A673 (cell line): ENCODE results near the gene INPP5E. TPM values are rescaled to one million over a fixed set of nuclear protein-coding genes. Genes with fewer than 3 reads are reported as not detected.

Experiments used
- BruUV-seq: library from RNA; stranded (reverse); fragments of 400-500 nt; replicated peaks from 2 replicates; lab custom pipeline; 2021; lab: Mats Ljungman, UMichigan
- CTCF ChIA-PET: fragments of 300-600 bp; sonication (Branson Sonifier 250); formaldehyde crosslinking; loops from one replicate; lab custom pipeline; 2022; ENCODE audit warnings: antibody characterized with exemption; lab: Charles Lee
- POLR2A ChIA-PET: fragments of 300-600 bp; sonication (Branson Sonifier 250); formaldehyde crosslinking; loops from one replicate; lab custom pipeline; 2022; ENCODE audit warnings: antibody characterized with exemption; ENCODE audit not compliant: low non-redundant PET; lab: Charles Lee
- DNase-seq: peaks from one replicate; pipeline ENCODE4 v3.0.0-alpha.2; 2015; ENCODE audit warnings: low spot score
- H3K27ac ChIP-seq: fragments of 200-600 bp; sonication (generic); 2 replicates; pipeline ENCODE4 v1.5.1; 2016; ENCODE audit warnings: mixed run types, low read depth, mild to moderate bottlenecking, mixed read lengths, antibody characterized with exemption, low read length; ENCODE audit not compliant: poor library complexity, severe bottlenecking
- H3K27me3 ChIP-seq: fragments of 200-600 bp; sonication (generic); replicated peaks from 2 replicates; pipeline ENCODE4 v1.6.1; 2017; ENCODE audit warnings: mixed run types, low read depth, mild to moderate bottlenecking, mixed read lengths, antibody characterized with exemption, low read length; ENCODE audit not compliant: insufficient read depth, poor library complexity
- H3K36me3 ChIP-seq: fragments of 200-600 bp; sonication (generic); 2 replicates; pipeline ENCODE4 v1.6.1; 2016; ENCODE audit warnings: mixed run types, mild to moderate bottlenecking, mixed read lengths, antibody characterized with exemption, low read length; ENCODE audit not compliant: insufficient read depth, poor library complexity, severe bottlenecking
- H3K4me1 ChIP-seq: fragments of 200-600 bp; sonication (generic); 2 replicates; pipeline ENCODE4 v1.6.1; 2017; ENCODE audit warnings: mixed run types, mild to moderate bottlenecking, mixed read lengths, antibody characterized with exemption, low read length; ENCODE audit not compliant: insufficient read depth, poor library complexity, severe bottlenecking
- H3K4me3 ChIP-seq: fragments of 200-600 bp; sonication (generic); 2 replicates; pipeline ENCODE4 v1.5.1; 2016; ENCODE audit warnings: low read depth, mixed run types, mild to moderate bottlenecking, mixed read lengths, low read length; ENCODE audit not compliant: poor library complexity, severe bottlenecking
- H3K9me3 ChIP-seq: fragments of 200-600 bp; sonication (generic); 2 replicates; pipeline ENCODE4 v1.6.1; 2016; ENCODE audit warnings: mixed run types, low read depth, mild to moderate bottlenecking, mixed read lengths, antibody characterized with exemption, low read length; ENCODE audit not compliant: poor library complexity, severe bottlenecking
- EZH2 ChIP-seq: fragments of 200-600 bp; sonication (generic); IDR thresholded peaks from 2 replicates; pipeline ENCODE4 v1.6.1; 2017; ENCODE audit warnings: borderline replicate concordance, low read depth, mild to moderate bottlenecking, mixed read lengths, antibody characterized with exemption, low read length; ENCODE audit not compliant: poor library complexity, severe bottlenecking
- intact Hi-C: fragments of 100-400 bp; cut with micrococcal nuclease; formaldehyde crosslinking; loops from one replicate; pipeline ENCODE4 v1.10.0; 2022; ENCODE audit not compliant: unreplicated experiment
- total RNA-seq: library from RNA; stranded (reverse); gene quantifications from 2 replicates; pipeline ENCODE4 v1.2.3, GENCODE V29; 2021
- TF ChIP-seq, protein P1 (sequence below): fragments of 300-800, 200-600 bp; sonication (generic); conservative IDR thresholded peaks from 2 replicates; pipeline ENCODE4 v1.5.1; 2017; ENCODE audit warnings: low read depth, mild to moderate bottlenecking, antibody characterized with exemption, low read length, moderate library complexity, mixed read lengths

The INPP5E gene
- total RNA-seq, 1 experiment from 2014 or later, result 26.2 TPM

DNA sequence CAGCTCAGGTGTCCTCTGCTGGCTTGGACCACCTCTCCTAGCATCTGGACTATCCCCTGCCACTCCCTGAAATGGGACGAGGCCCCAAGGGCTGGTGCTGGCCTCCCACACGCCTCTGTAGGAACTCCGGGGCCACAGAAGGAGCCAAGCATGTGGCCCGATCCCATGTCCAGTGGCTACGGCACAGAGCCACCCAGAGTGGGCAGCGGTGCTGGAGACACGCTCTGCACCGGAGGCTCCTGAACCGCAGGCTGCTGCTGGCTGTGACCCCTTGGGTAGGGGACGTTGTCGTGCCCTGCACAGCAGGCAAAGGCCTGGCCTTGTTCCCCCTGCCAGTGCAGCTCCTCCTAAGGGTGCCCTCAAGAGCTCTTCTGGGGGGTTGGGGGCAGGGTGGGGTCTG is 59.8 kb downstream of the INPP5E start:
- H3K36me3 ChIP-seq, result peaks cover 52% of the 10 kb centered on the region
- POLR2A ChIA-PET, result no interaction called here
- no peak overlapping the region for H3K27ac ChIP-seq
- no peak for TF ChIP-seq EZH2
- TF ChIP-seq, protein P1, sequence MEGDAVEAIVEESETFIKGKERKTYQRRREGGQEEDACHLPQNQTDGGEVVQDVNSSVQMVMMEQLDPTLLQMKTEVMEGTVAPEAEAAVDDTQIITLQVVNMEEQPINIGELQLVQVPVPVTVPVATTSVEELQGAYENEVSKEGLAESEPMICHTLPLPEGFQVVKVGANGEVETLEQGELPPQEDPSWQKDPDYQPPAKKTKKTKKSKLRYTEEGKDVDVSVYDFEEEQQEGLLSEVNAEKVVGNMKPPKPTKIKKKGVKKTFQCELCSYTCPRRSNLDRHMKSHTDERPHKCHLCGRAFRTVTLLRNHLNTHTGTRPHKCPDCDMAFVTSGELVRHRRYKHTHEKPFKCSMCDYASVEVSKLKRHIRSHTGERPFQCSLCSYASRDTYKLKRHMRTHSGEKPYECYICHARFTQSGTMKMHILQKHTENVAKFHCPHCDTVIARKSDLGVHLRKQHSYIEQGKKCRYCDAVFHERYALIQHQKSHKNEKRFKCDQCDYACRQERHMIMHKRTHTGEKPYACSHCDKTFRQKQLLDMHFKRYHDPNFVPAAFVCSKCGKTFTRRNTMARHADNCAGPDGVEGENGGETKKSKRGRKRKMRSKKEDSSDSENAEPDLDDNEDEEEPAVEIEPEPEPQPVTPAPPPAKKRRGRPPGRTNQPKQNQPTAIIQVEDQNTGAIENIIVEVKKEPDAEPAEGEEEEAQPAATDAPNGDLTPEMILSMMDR, result no peak
- CTCF ChIA-PET, result no interaction called here
- H3K9me3 ChIP-seq, result no peaks in the 10 kb centered on the region
- no peak for DNase-seq
- intact Hi-C loops, result no loop called here
- H3K4me3 ChIP-seq, result no peak overlapping the region
- no TSS peak for BruUV-seq
- H3K4me1 ChIP-seq, result no peaks in the 10 kb centered on the region
- H3K27me3 ChIP-seq, result no peaks in the 10 kb centered on the region

DNA sequence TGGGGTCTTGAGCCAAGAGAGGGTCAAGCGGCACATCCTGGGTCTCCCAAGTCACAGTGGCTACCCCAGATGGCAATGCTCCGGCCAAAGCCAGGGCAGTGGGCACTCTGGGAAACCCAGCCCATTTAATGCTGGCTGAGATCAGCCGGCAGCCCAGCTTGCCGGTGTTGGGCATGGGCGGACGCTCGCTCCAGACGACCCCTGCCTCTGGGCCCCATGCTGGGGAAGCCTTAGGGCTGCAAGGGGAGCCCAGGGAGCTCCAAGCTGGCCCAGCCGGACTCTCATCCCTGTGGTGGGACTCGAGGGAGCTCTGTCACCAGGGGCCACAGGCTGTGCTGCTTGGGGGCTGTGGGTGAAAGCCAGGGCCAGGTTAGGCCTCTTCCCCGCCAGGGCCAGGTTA is 60.2 kb downstream of the INPP5E start:
- no peak for DNase-seq
- H3K4me1 ChIP-seq, result no peaks in the 10 kb centered on the region
- CTCF ChIA-PET, result no interaction called here
- intact Hi-C loops, result no loop called here
- H3K27me3 ChIP-seq, result no peaks in the 10 kb centered on the region
- BruUV-seq, result no TSS peak
- H3K9me3 ChIP-seq, result no peaks in the 10 kb centered on the region
- no peak overlapping the region for H3K27ac ChIP-seq
- H3K4me3 ChIP-seq, result no peak overlapping the region
- TF ChIP-seq EZH2, result no peak
- TF ChIP-seq, protein P1, result no peak
- H3K36me3 ChIP-seq, result peaks cover 47% of the 10 kb centered on the region
- POLR2A ChIA-PET, result no interaction called here

DNA sequence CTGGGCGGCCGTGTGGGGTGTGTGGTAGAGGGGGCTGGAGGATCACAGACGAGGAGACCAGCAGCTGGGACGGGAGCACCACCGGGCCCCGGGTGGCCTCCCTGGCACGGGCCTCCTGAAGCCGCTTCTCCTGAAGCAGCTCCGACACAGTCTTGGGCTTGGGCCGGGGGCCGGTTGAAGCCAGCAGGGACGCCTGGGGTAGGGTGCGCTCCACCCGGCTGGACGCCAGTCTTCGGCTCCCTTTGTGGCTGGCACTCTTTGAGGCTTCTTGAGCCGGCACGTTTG is 60.7 kb downstream of the INPP5E start:
- no peak overlapping the region for H3K4me3 ChIP-seq
- no peak for TF ChIP-seq EZH2
- TF ChIP-seq, protein P1, result no peak
- no peak for DNase-seq
- ChIA-PET POLR2A (no interaction called here), CTCF (no interaction called here)
- no peaks in the 10 kb centered on the region for H3K4me1 ChIP-seq
- H3K36me3 ChIP-seq, result peaks cover 44% of the 10 kb centered on the region
- H3K27me3 ChIP-seq, result no peaks in the 10 kb centered on the region
- no peak overlapping the region for H3K27ac ChIP-seq
- intact Hi-C loops, result no loop called here
- BruUV-seq, result no TSS peak
- no peaks in the 10 kb centered on the region for H3K9me3 ChIP-seq

Other genes with a start within 250 kb of the INPP5E start
- 0.11 TPM in 1 of 2 replicates, not detected in the other for gene LHX3, start 234.7 kb downstream of the INPP5E start, total RNA-seq
- gene QSOX2, start 194.0 kb downstream of the INPP5E start, total RNA-seq, result 38.0 and 43.7 TPM in 2 replicates
- gene CCDC187, start 135.8 kb downstream of the INPP5E start, total RNA-seq, result not detected in 2 replicates
- 36.4 and 48.5 TPM in 2 replicates for gene GPSM1, start 112.3 kb downstream of the INPP5E start, total RNA-seq
- 32.7 and 37.3 TPM in 2 replicates for gene DNLZ, start 76.1 kb downstream of the INPP5E start, total RNA-seq
- 4.8 and 5.4 TPM in 2 replicates for gene CARD9, start 66.2 kb downstream of the INPP5E start, total RNA-seq
- 22.9 and 24.8 TPM in 2 replicates for gene SNAPC4, start 39.7 kb downstream of the INPP5E start, total RNA-seq
- gene ENTR1, start 29.2 kb downstream of the INPP5E start, total RNA-seq, result 135 and 146 TPM in 2 replicates
- 84.1 and 94.8 TPM in 2 replicates for gene PMPCA, start 29.2 kb downstream of the INPP5E start, total RNA-seq
- 72.9 and 73.7 TPM in 2 replicates for gene SEC16A, start 43.2 kb upstream of the INPP5E start, total RNA-seq
- 37.2 and 50.2 TPM in 2 replicates for gene NOTCH1, start 106.2 kb upstream of the INPP5E start, total RNA-seq
- gene EGFL7, start 223.1 kb upstream of the INPP5E start, total RNA-seq, result 79.5 and 98.5 TPM in 2 replicates
- 56.0 and 57.7 TPM in 2 replicates for gene AGPAT2, start 247.6 kb upstream of the INPP5E start, total RNA-seq